Measurements from ENCODE around the gene RFX3. TPM values are rescaled to one million over a fixed set of nuclear protein-coding genes. Genes with fewer than 3 reads are reported as not detected.

The RFX3 gene
- total RNA-seq, 1 experiment from 2014 or later, result 9.9 TPM

GRCh38 chr9:3482578-3482977 lies 43.2 kb downstream of the RFX3 start:
- no peak for TF ChIP-seq CTCF (conservative IDR thresholded peaks at IDR 0.05)
- Histone ChIP-seq H3K27ac (ENCODE audit: insufficient read length, low read depth, low read length) (no peak overlapping the region), H3K23me2 (ENCODE audit: insufficient read length, low read depth, low read length, poor library complexity, severe bottlenecking) (no peaks in the 10 kb centered on the region), H2AK5ac (ENCODE audit: insufficient read length, low read length) (no peak overlapping the region), H3T11ph (ENCODE audit: low read length) (no peak overlapping the region), H2AFZ (ENCODE audit: low read length) (no peak overlapping the region), H4K91ac (ENCODE audit: insufficient read length, low read depth, low read length) (no peak overlapping the region), H2BK5ac (ENCODE audit: insufficient read length, low read length) (no peak overlapping the region), H3K4me2 (ENCODE audit: insufficient read depth, insufficient read length, low read length) (no peak overlapping the region), H4K8ac (replicated peaks; ENCODE audit: insufficient read length, low read depth, low read length) (no peak overlapping the region), H3K56ac (ENCODE audit: insufficient read length, low read depth, low read length) (no peak overlapping the region), H3K79me2 (ENCODE audit: insufficient read depth, low read length) (no peaks in the 10 kb centered on the region), H4K5ac (ENCODE audit: insufficient read length, low read depth, low read length) (no peak overlapping the region), H3K4me1 (ENCODE audit: insufficient read depth, low read length) (no peaks in the 10 kb centered on the region; the same call in 1 of the 2 replicates), H2BK12ac (ENCODE audit: insufficient read length, low read depth, low read length) (no peak overlapping the region), H3K14ac (ENCODE audit: insufficient read depth, low read length) (no peak overlapping the region), H3K23ac (ENCODE audit: insufficient read length, low read depth, low read length) (no peak overlapping the region), H3K9me3 (ENCODE audit: control insufficient read depth, low read depth, low read length) (no peaks in the 10 kb centered on the region), H2BK120ac (ENCODE audit: low read depth, low read length, poor library complexity, severe bottlenecking) (no peak overlapping the region), H3K4ac (ENCODE audit: low read depth, low read length) (no peak overlapping the region), H3K18ac (ENCODE audit: insufficient read length, low read depth, low read length) (no peak overlapping the region), H3K9ac (ENCODE audit: extremely low read depth, insufficient read length, low read length) (no peak overlapping the region), H2BK15ac (ENCODE audit: low read depth, low read length) (no peak overlapping the region), H2BK20ac (ENCODE audit: low read depth, low read length, poor library complexity, severe bottlenecking) (no peak overlapping the region), H3K27me3 (ENCODE audit: insufficient read depth, low read length) (no peaks in the 10 kb centered on the region), H3K79me1 (ENCODE audit: insufficient read depth, low read depth, low read length, poor library complexity, severe bottlenecking) (no peaks in the 10 kb centered on the region), H4K20me1 (ENCODE audit: control insufficient read depth, insufficient read depth, insufficient read length) (no peaks in the 10 kb centered on the region)
- Mint-ChIP-seq H3K27ac (no peak overlapping the region), H3K9me3 (no peaks in the 10 kb centered on the region), H3K27me3 (ENCODE audit: low read depth) (no peaks in the 10 kb centered on the region), H3K36me3 (ENCODE audit: insufficient read depth in 1 of 3, low read depth in 3 of 3) (no peaks in the 10 kb centered on the region; a peak in 1 of 7 replicates), H3K4me1 (peaks cover 25 to 27% of the 10 kb centered on the region in 2 experiments), H3K4me3 (no peak overlapping the region)
- no CpG with 5 or more reads among the region's 2 CpGs for whole genome bisulfite sequencing (ENCODE audit: extremely low coverage, insufficient read length, low lambda C conversion rate)
- no peak for DNase-seq

Data from H9 (cell line).